ENCODE results near the gene BBS12.
"Not testable (repeated sequence)": the region's sequence is repeated elsewhere in the genome, so short reads cannot be mapped to it uniquely, and the experiment has no call there.

Gene BBS12

DNA sequence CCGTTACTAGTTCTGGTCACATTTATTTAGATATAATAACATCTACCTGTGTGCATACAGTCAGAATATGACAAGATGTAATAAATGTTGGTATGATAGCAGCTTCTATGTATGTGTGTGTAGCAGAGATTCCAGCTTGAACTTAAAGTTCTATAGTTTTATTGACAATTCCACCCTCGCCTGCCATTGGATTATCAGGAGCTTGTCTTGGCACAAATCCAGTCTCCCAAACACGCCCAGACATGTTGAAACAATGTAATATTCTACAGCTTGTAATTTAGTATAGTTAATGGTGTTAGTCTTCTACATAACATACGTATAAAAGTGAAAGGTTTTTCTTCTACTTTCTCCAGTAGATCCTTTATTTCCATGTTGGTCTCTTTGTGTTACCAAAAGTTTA lies 44.4 kb downstream of the BBS12 start:
- no peak overlapping the region for H3K4me3 ChIP-seq (ENCODE audit: low read length)
- TF ChIP-seq, protein P1, sequence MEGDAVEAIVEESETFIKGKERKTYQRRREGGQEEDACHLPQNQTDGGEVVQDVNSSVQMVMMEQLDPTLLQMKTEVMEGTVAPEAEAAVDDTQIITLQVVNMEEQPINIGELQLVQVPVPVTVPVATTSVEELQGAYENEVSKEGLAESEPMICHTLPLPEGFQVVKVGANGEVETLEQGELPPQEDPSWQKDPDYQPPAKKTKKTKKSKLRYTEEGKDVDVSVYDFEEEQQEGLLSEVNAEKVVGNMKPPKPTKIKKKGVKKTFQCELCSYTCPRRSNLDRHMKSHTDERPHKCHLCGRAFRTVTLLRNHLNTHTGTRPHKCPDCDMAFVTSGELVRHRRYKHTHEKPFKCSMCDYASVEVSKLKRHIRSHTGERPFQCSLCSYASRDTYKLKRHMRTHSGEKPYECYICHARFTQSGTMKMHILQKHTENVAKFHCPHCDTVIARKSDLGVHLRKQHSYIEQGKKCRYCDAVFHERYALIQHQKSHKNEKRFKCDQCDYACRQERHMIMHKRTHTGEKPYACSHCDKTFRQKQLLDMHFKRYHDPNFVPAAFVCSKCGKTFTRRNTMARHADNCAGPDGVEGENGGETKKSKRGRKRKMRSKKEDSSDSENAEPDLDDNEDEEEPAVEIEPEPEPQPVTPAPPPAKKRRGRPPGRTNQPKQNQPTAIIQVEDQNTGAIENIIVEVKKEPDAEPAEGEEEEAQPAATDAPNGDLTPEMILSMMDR (IDR thresholded peaks at IDR 0.05; ENCODE audit: insufficient read depth, low read depth, low read length, missing control alignments) = no peak
- DNase-seq (ENCODE audit: low read depth) = peak; percentile 82

DNA sequence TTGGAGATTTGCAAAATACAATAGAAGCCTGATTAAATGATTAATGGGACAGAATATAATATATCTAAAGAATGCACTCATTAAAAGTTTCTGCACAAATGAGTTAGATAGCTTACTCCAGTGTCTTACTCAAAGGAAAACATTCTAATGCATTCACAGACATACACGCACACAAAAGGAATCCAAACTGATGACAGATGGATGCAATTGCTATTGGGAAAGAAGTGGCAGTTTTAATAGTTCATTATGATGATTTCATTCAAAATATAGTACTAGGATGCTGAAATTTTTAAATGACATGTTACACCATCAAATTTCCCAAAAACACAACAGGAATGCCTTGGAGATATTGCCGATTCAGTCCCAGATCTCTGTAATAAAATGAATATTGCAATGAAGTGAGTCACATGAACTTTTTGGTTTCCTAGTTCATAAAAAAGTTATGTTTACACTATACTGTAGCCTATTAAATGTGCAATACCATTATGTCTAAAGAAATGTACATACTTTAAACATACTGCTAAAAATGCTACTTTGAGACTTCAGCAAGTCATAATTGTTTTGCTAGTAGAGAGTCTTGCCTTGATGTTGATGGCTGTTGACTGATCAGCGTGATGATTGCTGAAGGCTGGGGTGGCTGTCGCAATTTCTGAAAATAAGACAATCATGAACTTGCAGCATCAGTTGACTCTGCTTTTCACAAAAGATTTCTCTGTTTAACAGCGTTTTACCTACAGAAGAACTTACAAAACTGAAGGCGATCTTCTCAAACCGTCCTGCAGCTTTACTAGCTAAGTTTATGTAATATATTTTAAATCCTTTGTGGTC lies 45.6 kb downstream of the BBS12 start:
- no peak overlapping the region for H3K4me3 ChIP-seq (ENCODE audit: low read length)
- DNase-seq (ENCODE audit: low read depth) = peak; percentile 71
- TF ChIP-seq, protein P1 (IDR thresholded peaks at IDR 0.05; ENCODE audit: insufficient read depth, low read depth, low read length, missing control alignments) = no peak

DNA sequence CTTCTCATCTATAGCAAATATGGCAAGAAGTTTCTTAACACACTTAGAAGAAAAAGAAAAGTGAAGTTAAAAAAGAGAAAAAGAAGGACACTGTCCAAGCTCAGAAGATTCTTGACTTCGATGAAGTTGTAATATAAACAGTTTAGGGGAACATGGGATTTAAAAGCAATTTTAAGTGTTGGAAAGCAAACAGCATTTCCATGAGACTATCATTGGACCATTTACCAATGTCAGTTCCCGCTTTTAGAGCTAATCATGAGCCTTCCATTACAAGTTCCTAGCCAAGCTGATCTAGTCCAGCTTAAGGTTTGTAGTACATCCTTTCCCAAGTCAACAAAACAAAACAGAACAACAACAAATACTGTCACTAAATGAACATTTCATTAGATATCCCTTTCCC lies 49.0 kb downstream of the BBS12 start:
- DNase-seq (ENCODE audit: low read depth) = no peak
- H3K4me3 ChIP-seq (ENCODE audit: low read length) = no peak overlapping the region

DNA sequence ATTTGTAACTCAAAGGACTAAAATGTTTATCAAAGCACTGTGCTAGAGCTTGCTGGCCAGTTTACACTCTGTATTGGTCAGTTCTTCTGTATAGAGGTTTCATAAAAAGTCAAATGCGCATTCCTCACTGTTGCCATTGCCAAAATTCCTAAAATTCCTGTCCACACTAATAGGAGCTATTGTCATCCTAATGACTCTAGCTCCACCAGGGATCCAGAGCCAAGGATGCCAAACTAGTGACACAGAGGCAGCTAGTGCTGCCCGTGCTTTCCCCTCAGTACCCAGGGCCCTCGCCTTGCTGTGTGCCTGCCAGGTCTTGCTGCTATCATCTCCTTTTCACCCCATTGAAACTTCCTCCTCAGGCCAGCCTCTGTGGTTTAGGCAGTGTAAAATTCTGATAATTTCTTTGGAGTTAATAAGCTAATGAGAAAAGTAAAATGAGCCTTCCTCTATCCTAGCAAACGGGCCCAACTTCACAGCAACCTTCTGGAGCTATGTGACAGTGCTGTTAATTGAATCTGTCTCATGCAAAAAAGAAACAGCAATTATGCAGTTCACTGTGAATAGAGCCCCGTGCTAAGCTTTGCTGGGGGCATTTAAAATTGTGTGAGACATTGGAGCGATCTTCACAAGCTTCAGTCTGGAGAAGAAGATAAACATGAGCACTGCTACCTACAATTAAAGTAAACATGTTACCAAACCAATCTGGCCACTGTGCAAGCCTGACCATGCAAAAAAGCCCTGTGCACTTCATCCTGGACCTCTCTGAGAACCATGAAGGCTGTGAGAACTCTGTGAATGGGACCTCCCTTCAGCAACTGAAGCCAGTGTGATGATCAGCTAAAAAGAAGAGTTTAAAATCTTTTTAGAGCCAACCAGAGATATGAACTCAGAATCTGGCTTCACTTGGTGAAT lies 51.1 kb downstream of the BBS12 start:
- TF ChIP-seq, protein P1 (IDR thresholded peaks at IDR 0.05; ENCODE audit: insufficient read depth, low read depth, low read length, missing control alignments) = no peak
- peak; percentile 85 for DNase-seq (ENCODE audit: low read depth)
- H3K4me3 ChIP-seq (ENCODE audit: low read length) = no peak overlapping the region

More for the DNA sequence above, 49.0 kb downstream of the BBS12 start:
- TF ChIP-seq, protein P1 (IDR thresholded peaks at IDR 0.05; ENCODE audit: insufficient read depth, low read depth, low read length, missing control alignments) = no peak

DNA sequence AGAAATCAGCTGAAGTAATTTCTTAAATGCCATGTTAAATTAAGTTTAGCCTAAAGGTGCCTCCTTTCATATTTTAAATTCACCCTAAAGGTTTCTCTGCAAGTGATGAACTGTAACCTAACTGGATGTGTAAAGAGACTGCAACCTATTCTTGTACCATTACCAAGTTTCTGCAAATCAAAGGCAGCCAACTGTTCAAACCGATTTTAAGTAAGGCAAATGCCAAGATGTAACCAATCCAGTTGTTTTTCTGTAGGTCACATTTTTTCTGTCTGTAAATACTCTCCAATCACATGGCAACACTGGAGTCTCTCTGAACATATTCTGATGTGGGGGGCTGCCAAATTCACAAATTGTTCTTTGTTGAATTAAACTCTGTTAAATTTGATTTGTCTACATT lies 51.8 kb downstream of the BBS12 start:
- no peak for DNase-seq (ENCODE audit: low read depth)
- no peak overlapping the region for H3K4me3 ChIP-seq (ENCODE audit: low read length)
- TF ChIP-seq, protein P1 (IDR thresholded peaks at IDR 0.05; ENCODE audit: insufficient read depth, low read depth, low read length, missing control alignments) = no peak

DNA sequence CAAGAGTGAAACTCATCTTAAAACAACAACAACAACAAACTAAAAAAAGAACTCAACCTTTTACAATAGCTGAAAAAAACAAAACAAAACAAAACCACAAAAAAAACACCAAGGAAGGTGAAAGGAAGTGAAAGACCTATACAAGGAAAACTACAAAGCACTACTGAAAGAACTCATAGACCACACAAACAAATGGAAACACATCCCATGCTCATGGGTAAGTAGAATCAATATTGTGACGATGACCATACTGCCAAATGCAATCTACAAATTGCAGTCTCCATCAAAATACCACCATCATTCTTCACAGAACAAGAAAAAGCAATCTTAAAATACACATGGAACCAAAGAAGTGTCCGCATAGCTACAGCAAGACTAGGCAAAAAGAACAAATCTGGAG lies 52.6 kb downstream of the BBS12 start:
- no peak for DNase-seq (ENCODE audit: low read depth)
- TF ChIP-seq, protein P1 (IDR thresholded peaks at IDR 0.05; ENCODE audit: insufficient read depth, low read depth, low read length, missing control alignments) = no peak
- H3K4me3 ChIP-seq (ENCODE audit: low read length) = no peak overlapping the region

DNA sequence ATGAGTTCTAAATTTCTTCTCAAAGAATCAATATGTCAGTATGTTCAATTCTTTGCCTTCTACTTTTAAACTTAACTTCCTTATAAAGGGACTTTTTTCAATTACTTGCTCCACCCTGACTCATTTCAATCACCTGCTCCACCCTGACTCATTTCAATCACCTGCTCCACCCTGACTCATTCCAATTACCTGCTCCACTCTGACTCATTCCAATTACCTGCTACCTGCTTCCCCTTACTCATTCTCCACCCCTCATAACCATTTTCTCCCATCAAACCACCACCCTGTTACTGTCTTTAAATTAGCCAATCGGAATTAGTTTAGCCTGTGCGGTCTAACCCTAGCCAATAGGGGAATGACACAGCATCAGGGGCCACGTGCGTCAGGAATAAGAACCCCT lies 53.8 kb downstream of the BBS12 start:
- DNase-seq (ENCODE audit: low read depth) = peak; percentile 91
- not testable (repeated sequence) for H3K4me3 ChIP-seq (ENCODE audit: low read length)

DNA sequence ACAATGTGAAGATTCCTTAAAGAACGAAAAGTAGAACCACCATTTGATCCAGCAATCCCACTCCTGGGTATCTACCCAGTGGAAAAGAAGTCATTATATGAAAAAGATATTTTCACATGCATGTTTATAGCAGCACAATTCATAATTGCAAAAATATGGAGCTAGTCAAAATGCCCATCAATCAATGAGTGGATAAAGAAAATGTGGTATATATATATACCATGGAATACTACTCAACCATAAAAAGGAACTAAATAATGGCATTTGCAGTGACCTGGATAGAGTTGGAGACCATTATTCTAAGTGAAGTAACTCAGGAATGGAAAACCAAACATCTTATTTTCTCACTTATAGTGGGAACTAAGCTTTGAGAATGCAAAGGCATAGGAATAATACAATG lies 54.4 kb downstream of the BBS12 start:
- not testable (repeated sequence) for DNase-seq (ENCODE audit: low read depth); H3K4me3 ChIP-seq (ENCODE audit: low read length)

Measured in epithelial cell of esophagus (primary cell).